ENCODE data around the gene CFAP53.

DNA sequence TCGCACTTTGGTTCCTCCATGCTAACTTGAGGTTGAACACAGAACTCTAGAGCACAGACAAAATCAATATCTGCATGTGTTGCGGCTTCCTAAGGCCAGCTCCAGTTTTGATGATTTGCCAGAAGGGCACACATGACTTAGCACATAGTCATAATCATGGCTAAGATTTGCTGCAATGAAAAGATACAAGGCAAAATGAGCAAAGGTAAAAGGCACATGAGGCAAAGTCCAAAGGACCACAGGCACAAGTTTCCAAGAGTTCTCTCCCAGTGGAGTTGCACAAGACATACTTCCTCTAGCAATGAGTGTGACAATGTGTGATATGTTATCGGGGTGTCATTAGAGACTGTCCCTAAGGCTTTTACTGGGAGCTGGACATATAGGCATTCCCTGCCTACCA is 45.4 kb upstream of the CFAP53 start:
- TF ChIP-seq ESRRG (CRISPR knock-in tag; IDR thresholded peaks at IDR 0.05) (no peak), CSDC2 (CRISPR knock-in tag; IDR thresholded peaks at IDR 0.05) (no peak), ZC3H10 (CRISPR knock-in tag; IDR thresholded peaks at IDR 0.05) (no peak), GLIS3 (CRISPR knock-in tag; IDR thresholded peaks at IDR 0.05) (no peak), ZFP30 (CRISPR knock-in tag; IDR thresholded peaks at IDR 0.05) (no peak), ISL1 (CRISPR knock-in tag; IDR thresholded peaks at IDR 0.05) (no peak), CSRNP3 (CRISPR knock-in tag; IDR thresholded peaks at IDR 0.05) (no peak), PPARA (CRISPR knock-in tag; IDR thresholded peaks at IDR 0.05; ENCODE audit: borderline replicate concordance) (no peak), TOX (CRISPR knock-in tag; IDR thresholded peaks at IDR 0.05; ENCODE audit: borderline replicate concordance) (no peak), TCF4 (CRISPR knock-in tag; IDR thresholded peaks at IDR 0.05; ENCODE audit: borderline replicate concordance) (no peak), OSR1 (CRISPR knock-in tag; IDR thresholded peaks at IDR 0.05) (no peak)
- TF ChIP-seq, protein P1, sequence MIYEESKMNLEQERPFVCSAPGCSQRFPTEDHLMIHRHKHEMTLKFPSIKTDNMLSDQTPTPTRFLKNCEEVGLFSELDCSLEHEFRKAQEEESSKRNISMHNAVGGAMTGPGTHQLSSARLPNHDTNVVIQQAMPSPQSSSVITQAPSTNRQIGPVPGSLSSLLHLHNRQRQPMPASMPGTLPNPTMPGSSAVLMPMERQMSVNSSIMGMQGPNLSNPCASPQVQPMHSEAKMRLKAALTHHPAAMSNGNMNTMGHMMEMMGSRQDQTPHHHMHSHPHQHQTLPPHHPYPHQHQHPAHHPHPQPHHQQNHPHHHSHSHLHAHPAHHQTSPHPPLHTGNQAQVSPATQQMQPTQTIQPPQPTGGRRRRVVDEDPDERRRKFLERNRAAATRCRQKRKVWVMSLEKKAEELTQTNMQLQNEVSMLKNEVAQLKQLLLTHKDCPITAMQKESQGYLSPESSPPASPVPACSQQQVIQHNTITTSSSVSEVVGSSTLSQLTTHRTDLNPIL (CRISPR knock-in tag; IDR thresholded peaks at IDR 0.05; ENCODE audit: low read depth) = no peak
- TF ChIP-seq, protein P2, sequence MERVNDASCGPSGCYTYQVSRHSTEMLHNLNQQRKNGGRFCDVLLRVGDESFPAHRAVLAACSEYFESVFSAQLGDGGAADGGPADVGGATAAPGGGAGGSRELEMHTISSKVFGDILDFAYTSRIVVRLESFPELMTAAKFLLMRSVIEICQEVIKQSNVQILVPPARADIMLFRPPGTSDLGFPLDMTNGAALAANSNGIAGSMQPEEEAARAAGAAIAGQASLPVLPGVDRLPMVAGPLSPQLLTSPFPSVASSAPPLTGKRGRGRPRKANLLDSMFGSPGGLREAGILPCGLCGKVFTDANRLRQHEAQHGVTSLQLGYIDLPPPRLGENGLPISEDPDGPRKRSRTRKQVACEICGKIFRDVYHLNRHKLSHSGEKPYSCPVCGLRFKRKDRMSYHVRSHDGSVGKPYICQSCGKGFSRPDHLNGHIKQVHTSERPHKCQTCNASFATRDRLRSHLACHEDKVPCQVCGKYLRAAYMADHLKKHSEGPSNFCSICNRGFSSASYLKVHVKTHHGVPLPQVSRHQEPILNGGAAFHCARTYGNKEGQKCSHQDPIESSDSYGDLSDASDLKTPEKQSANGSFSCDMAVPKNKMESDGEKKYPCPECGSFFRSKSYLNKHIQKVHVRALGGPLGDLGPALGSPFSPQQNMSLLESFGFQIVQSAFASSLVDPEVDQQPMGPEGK (CRISPR knock-in tag; IDR thresholded peaks at IDR 0.05; ENCODE audit: borderline replicate concordance) = no peak

Data from SK-N-SH treated with all-trans-retinoic acid at 6 μM for 48 hours (cell line).